Thyroid gland (tissue), 4 donors: Measurements from ENCODE around the gene CCDC194. TPM values are rescaled to one million over a fixed set of nuclear protein-coding genes. Genes with fewer than 3 reads are reported as not detected.
A peak's percentile ranks its signal among the peaks of the same experiment; 100 is the strongest.

Experiments used
- DNase-seq, 2 donors: peaks; one replicate each; pipeline ENCODE4 v3.0.0-alpha.2; 2019
- H3K27ac ChIP-seq, 3 donors: fragments of 200-600 bp; sonication (generic); 1 replicate in 2 of 3; 2 replicates in 1 of 3; pipeline ENCODE4 v1.5.1; 2016 to 2019; ENCODE audit warnings: mild to moderate bottlenecking in 1 of 3, moderate library complexity in 1 of 3
- H3K27me3 ChIP-seq: fragments of 200-600 bp; sonication (generic); one replicate; pipeline ENCODE4 v1.5.1; 2019
- H3K36me3 ChIP-seq, 2 donors: fragments of 200-600 bp; sonication (generic); one replicate each; pipeline ENCODE4 v1.5.1; 2016 to 2019
- H3K4me1 ChIP-seq, 2 donors: fragments of 200-600 bp; sonication (generic); one replicate each; pipeline ENCODE4 v1.5.1; 2017 to 2019
- H3K4me3 ChIP-seq, 3 donors: fragments of 200-600 bp; sonication (generic); replicated peaks in 1 of 3; 1 replicate in 2 of 3; 2 replicates in 1 of 3; pipeline ENCODE4 v1.5.1; 2016; ENCODE audit warnings: mild to moderate bottlenecking in 1 of 3
- H3K9me3 ChIP-seq: fragments of 200-600 bp; sonication (generic); one replicate; pipeline ENCODE4 v1.5.1; 2017
- POLR2A ChIP-seq, 2 donors: fragments of 450-650 bp; IDR thresholded peaks; one replicate each; pipeline ENCODE4 v1.6.1; 2017; ENCODE audit warnings: antibody characterized with exemption in 2 of 2, mild to moderate bottlenecking in 2 of 2, moderate library complexity in 1 of 2
- WGBS, 2 donors: methylation state at CpG; one replicate each; pipeline ENCODE4 v1.1.5; 2017; 5-methylcytosine and 5-hydroxymethylcytosine counted together
- intact Hi-C: fragments of 100-400 bp; cut with DNase I; formaldehyde crosslinking; loops from one replicate; pipeline ENCODE4 v1.15.1; 2023
- total RNA-seq, 4 donors: library from RNA; depleted of rRNA; stranded (reverse); fragments of >200 nt; gene quantifications; one replicate each; pipeline ENCODE4 v1.2.3, GENCODE V29; 2016
- TF ChIP-seq, protein P1 (sequence below), 6 experiments: fragments of 200-600 bp in 3 of 6; fragments of 450-650 bp in 3 of 6; sonication (generic) in 3 of 6; IDR thresholded peaks; one replicate each; pipeline ENCODE4 v1.5.1; 2016 to 2019; ENCODE audit warnings: antibody characterized with exemption in 6 of 6, mild to moderate bottlenecking in 2 of 6, inconsistent platforms in 1 of 6, moderate library complexity in 1 of 6

Gene CCDC194
- total RNA-seq, 4 donors from 2014 or later: not detected

DNA sequence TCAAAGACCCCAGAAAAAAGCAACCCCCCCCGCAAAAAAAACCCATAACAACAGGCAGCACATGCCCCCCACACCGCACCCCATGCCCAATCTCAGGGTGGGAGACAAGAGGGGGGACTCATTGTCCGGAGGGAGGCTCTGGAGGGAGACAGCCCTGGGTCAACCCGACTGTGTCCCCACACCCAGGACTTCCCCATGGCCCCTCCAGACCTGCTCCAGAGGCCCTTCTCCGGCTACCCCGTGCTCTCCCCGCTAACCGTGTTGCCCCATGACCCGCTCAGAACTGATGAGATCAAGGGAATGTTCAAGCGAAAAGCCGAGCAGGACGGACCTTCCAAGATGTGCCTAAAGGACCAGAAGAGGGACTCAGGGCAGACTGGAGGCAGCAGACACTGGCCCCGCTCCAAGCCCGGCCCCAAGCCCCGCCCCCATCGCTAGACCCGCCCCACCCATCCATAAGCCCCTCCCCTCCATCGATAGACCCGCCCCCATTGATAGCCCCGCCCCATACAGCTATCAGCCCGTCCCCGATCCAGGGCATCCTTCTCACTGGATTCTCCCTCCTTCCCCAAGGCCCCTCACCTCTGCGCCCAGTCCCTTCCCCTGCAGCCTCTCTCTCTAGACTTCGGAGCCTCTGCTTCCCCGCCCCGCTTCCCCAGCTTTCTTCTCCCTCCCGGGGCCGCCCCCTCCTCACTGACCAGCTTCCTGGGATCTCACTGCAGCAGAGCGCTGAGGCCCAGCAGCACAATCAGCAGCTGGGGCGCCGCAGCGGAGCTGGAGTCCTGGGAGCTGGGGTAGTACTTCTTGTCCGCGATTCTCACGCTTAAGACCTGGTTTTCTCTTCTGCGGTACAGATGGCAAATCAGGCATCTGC, 9.2 kb upstream of the CCDC194 start:
- intact Hi-C loops: no loop called here
- no peak overlapping the region for H3K27ac ChIP-seq
- no peak for TF ChIP-seq POLR2A (IDR thresholded peaks at IDR 0.05)
- TF ChIP-seq, protein P1, sequence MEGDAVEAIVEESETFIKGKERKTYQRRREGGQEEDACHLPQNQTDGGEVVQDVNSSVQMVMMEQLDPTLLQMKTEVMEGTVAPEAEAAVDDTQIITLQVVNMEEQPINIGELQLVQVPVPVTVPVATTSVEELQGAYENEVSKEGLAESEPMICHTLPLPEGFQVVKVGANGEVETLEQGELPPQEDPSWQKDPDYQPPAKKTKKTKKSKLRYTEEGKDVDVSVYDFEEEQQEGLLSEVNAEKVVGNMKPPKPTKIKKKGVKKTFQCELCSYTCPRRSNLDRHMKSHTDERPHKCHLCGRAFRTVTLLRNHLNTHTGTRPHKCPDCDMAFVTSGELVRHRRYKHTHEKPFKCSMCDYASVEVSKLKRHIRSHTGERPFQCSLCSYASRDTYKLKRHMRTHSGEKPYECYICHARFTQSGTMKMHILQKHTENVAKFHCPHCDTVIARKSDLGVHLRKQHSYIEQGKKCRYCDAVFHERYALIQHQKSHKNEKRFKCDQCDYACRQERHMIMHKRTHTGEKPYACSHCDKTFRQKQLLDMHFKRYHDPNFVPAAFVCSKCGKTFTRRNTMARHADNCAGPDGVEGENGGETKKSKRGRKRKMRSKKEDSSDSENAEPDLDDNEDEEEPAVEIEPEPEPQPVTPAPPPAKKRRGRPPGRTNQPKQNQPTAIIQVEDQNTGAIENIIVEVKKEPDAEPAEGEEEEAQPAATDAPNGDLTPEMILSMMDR (IDR thresholded peaks at IDR 0.05): no peak
- no peaks in the 10 kb centered on the region for H3K9me3 ChIP-seq
- H3K4me1 ChIP-seq: peaks cover 0 to 13% of the 10 kb centered on the region in 2 donors
- 37 to 43% methylated on average over 18 to 31 of the region's 36 CpGs for WGBS, 2 donors
- no peaks in the 10 kb centered on the region for H3K36me3 ChIP-seq
- no peaks in the 10 kb centered on the region for H3K27me3 ChIP-seq
- DNase-seq: no peak
- H3K4me3 ChIP-seq: no peak overlapping the region

DNA sequence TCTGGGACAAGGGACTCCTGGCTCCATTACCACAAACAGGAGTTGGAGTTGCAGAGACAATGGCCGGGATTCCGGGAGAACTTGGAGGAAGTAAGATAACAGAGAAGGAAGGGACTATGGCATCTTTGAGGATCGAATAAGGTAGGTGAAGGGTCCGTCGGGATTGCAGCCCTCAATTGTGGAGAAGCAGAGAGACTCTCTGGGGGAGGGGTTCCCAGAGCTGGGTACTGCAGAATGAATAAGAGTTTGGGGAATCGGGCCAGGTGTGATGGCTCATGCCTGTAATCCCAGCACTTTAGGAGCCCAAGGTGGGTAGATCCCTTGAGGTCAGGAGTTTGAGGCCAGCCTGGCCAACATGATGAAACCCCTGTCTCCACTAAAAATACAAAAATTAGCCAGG, 7.6 kb upstream of the CCDC194 start:
- DNase-seq: no peak
- intact Hi-C loops: no loop called here
- Histone ChIP-seq H3K27ac (no peak overlapping the region), H3K36me3 (no peaks in the 10 kb centered on the region), H3K27me3 (no peaks in the 10 kb centered on the region), H3K4me3 (no peak overlapping the region), H3K4me1 (peaks cover 0 to 9% of the 10 kb centered on the region in 2 donors), H3K9me3 (no peaks in the 10 kb centered on the region)
- WGBS, 2 donors: 79 to 84% methylated on average over 6 of the region's 6 CpGs
- TF ChIP-seq, protein P1 (IDR thresholded peaks at IDR 0.05): no peak

DNA sequence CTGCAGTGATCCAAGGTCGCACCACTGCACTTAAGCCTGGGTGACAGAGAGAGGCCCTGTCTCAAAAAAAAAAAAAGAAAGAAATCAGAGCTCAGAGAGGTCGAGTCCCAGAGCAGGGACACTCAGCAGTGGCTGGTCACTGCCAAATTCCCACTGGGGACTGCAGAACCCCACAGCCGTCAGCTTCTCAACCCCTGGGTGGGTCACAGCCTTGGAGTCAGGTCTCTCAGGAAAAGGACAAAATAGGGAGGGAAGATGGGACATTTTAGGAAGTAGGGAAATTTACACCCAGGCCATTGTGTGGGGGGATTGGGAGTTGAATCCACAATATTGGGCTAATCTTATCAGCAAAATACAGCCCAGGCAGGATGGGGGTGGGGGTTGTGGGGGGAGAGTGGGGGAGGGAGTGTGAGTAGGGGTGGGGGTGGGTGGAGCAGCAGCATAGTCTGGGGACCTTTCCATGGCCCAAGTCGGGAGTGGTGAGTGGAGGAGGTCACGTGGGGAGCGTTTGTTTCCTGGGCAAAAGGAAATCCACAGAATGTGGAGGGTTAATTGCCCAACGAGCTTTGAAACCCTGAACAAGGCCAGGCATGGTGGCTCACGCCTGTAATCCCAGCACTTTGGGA, 5.0 kb upstream of the CCDC194 start:
- Histone ChIP-seq H3K36me3 (no peaks in the 10 kb centered on the region), H3K4me1 (no peaks in the 10 kb centered on the region), H3K27ac (no peak overlapping the region), H3K4me3 (no peak overlapping the region), H3K27me3 (no peaks in the 10 kb centered on the region), H3K9me3 (no peaks in the 10 kb centered on the region)
- TF ChIP-seq, protein P1 (IDR thresholded peaks at IDR 0.05): no peak
- no peak for TF ChIP-seq POLR2A (IDR thresholded peaks at IDR 0.05)
- no peak for DNase-seq
- WGBS, 2 donors: 74% methylated on average over 8 of the region's 8 CpGs
- intact Hi-C loops: loop anchor here (10.0 kb wide), 1 partner anchor 66 kb away; the partner anchor contains the start of gene NXNL1

DNA sequence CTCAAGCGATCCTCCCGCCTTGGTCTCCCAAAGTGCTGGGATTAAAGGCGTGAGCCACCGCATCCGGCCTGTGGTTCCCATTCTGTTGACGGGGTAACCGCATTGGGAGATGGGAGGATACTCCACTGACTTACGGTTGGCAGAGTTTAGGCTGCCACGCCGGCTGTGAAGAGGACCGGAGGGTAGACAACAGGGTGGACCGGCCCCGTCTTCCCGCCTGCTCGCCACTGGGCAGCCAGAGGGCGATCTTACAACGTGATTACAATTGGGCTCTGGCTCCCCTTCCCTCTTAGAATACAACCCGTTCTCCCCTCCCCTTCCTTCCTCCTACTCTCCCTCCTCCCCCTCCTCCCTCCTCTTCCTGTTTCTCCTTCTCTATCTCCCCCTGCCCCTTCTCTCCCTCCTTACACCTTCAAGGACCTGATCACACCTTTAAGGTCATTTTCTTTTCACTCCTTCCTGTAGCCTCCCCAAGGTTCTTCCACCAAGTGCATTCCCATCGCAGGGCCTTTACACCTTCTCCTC, 957 bp upstream of the CCDC194 start:
- WGBS, 2 donors: 19 to 22% methylated on average over 18 of the region's 19 CpGs
- peak; percentile 27 to 34 for DNase-seq
- H3K36me3 ChIP-seq: no peaks in the 10 kb centered on the region
- H3K4me3 ChIP-seq: no peak overlapping the region
- peaks cover 0 to 12% of the 10 kb centered on the region in 2 donors for H3K4me1 ChIP-seq
- H3K9me3 ChIP-seq: no peaks in the 10 kb centered on the region
- TF ChIP-seq, protein P1 (IDR thresholded peaks at IDR 0.05): peak in 5 of 6 experiments; percentile 12 to 55 (median 24)
- TF ChIP-seq POLR2A (IDR thresholded peaks at IDR 0.05): no peak
- H3K27me3 ChIP-seq: peaks cover 3% of the 10 kb centered on the region
- intact Hi-C loops: loop anchor here (10.0 kb wide), 1 partner anchor 70 kb away; the partner anchor contains the start of gene NXNL1
- H3K27ac ChIP-seq: no peak overlapping the region
